ENCODE measurements around the gene COL4A2. TPM values are rescaled to one million over a fixed set of nuclear protein-coding genes. Genes with fewer than 3 reads are reported as not detected.

COL4A2 gene
- total and polyA plus RNA-seq, 9 donors = 59.5 to 171 (median 136) TPM

- peaks cover 6% of the 10 kb centered on the region for H3K4me1 ChIP-seq (ENCODE audit: insufficient read depth)
- H3K27ac ChIP-seq = no peak overlapping the region
- H3K36me3 ChIP-seq = no peaks in the 10 kb centered on the region
- no peaks in the 10 kb centered on the region for H3K27me3 ChIP-seq
- WGBS, 3 donors = 91 to 94% (median 91%) methylated on average over 14 of the region's 14 CpGs
- no peak overlapping the region for H3K4me3 ChIP-seq
- TF ChIP-seq POLR2A (IDR thresholded peaks at IDR 0.05) (no peak), EP300 (IDR thresholded peaks at IDR 0.05) (no peak), CTCF (IDR thresholded peaks at IDR 0.05) (no peak)
- DNase-seq = no peak
- intact Hi-C loops (cut with DNase I) = loop anchor here in 3 of 4 donors (10.0 kb wide), 4 partner anchors 105 to 195 kb away; partner anchors contain the start of genes COL4A1 (in 2 of the 3) and COL4A2 (in 2 of the 3)
- no peaks in the 10 kb centered on the region for H3K9me3 ChIP-seq
These were observed 112.3 kb downstream of the COL4A2 start for GRCh38 chr13:110419381-110419791.

- 94 to 97% (median 96%) methylated on average over 7 of the region's 7 CpGs for WGBS, 3 donors
- no peaks in the 10 kb centered on the region for H3K9me3 ChIP-seq
- intact Hi-C loops (cut with DNase I) = loop anchor here in 3 of 4 donors (10.0 kb wide), 4 partner anchors 105 to 195 kb away; partner anchors contain the start of genes COL4A1 (in 2 of the 3) and COL4A2 (in 2 of the 3)
- H3K27ac ChIP-seq = no peak overlapping the region
- H3K4me1 ChIP-seq (ENCODE audit: insufficient read depth) = peaks cover 6% of the 10 kb centered on the region
- DNase-seq = no peak
- no peaks in the 10 kb centered on the region for H3K36me3 ChIP-seq
- no peak for TF ChIP-seq CTCF (IDR thresholded peaks at IDR 0.05)
- no peak for TF ChIP-seq POLR2A (IDR thresholded peaks at IDR 0.05)
- TF ChIP-seq EP300 (IDR thresholded peaks at IDR 0.05) = no peak
- no peak overlapping the region for H3K4me3 ChIP-seq
- H3K27me3 ChIP-seq = no peaks in the 10 kb centered on the region
These were observed 112.9 kb downstream of the COL4A2 start for GRCh38 chr13:110419946-110420345.

- no peaks in the 10 kb centered on the region for H3K27me3 ChIP-seq
- H3K27ac ChIP-seq = no peak overlapping the region
- no peaks in the 10 kb centered on the region for H3K9me3 ChIP-seq
- 82 to 84% (median 83%) methylated on average over 6 of the region's 6 CpGs for WGBS, 3 donors
- intact Hi-C loops (cut with DNase I) = no loop called here
- TF ChIP-seq EP300 (IDR thresholded peaks at IDR 0.05) = no peak
- no peak for TF ChIP-seq CTCF (IDR thresholded peaks at IDR 0.05)
- no peak for TF ChIP-seq POLR2A (IDR thresholded peaks at IDR 0.05)
- peaks cover 6% of the 10 kb centered on the region for H3K4me1 ChIP-seq (ENCODE audit: insufficient read depth)
- no peak for DNase-seq
- H3K4me3 ChIP-seq = no peak overlapping the region
- no peaks in the 10 kb centered on the region for H3K36me3 ChIP-seq
These were observed 113.5 kb downstream of the COL4A2 start for GRCh38 chr13:110420626-110421025.

GRCh38 chr13:110421061-110421460 is 114.0 kb downstream of the COL4A2 start:
- TF ChIP-seq CTCF (IDR thresholded peaks at IDR 0.05) = no peak
- TF ChIP-seq POLR2A (IDR thresholded peaks at IDR 0.05) = no peak
- no peak for TF ChIP-seq EP300 (IDR thresholded peaks at IDR 0.05)
- Histone ChIP-seq H3K4me3 (no peak overlapping the region), H3K4me1 (ENCODE audit: insufficient read depth) (peaks cover 3% of the 10 kb centered on the region), H3K9me3 (no peaks in the 10 kb centered on the region), H3K36me3 (no peaks in the 10 kb centered on the region), H3K27me3 (no peaks in the 10 kb centered on the region), H3K27ac (no peak overlapping the region)
- intact Hi-C loops (cut with DNase I) = no loop called here
- WGBS, 3 donors = 64 to 93% (median 67%) methylated on average over 4 of the region's 4 CpGs
- no peak for DNase-seq

Measured in ovary (tissue), 9 donors.